NT2/D1 (cell line): ENCODE results near the gene LRMDA.

Source experiments
- DNase-seq: peaks from one replicate; pipeline ENCODE4 v3.0.0-alpha.2; 2011; ENCODE audit warnings: low read depth, low spot score
- H3K27me3 ChIP-seq: 2 replicates; pipeline ENCODE4 v1.6.0; 2011; ENCODE audit warnings: mild to moderate bottlenecking; ENCODE audit not compliant: insufficient read length, insufficient read depth
- H3K36me3 ChIP-seq: 2 replicates; pipeline ENCODE4 v1.6.1; 2011; ENCODE audit warnings: mild to moderate bottlenecking, low read length, mixed read lengths; ENCODE audit not compliant: insufficient read depth, insufficient read length
- H3K4me1 ChIP-seq: 2 replicates; pipeline ENCODE4 v1.5.1; 2011; ENCODE audit not compliant: insufficient read depth, insufficient read length
- H3K4me3 ChIP-seq: 2 replicates; pipeline ENCODE4 v1.5.1; 2011; ENCODE audit warnings: low read depth; ENCODE audit not compliant: insufficient read length
- H3K9ac ChIP-seq: 2 replicates; pipeline ENCODE4 v1.6.0; 2011; ENCODE audit warnings: low read depth; ENCODE audit not compliant: insufficient read length
- H3K9me3 ChIP-seq: 2 replicates; pipeline ENCODE4 v1.5.1; 2011; ENCODE audit warnings: mild to moderate bottlenecking, low read length; ENCODE audit not compliant: insufficient read depth
- SUZ12 ChIP-seq: IDR thresholded peaks from 2 replicates; pipeline ENCODE4 v1.6.1; 2011; ENCODE audit not compliant: insufficient read length, insufficient read depth; ENCODE audit errors: extremely low read depth
- YY1 ChIP-seq: IDR thresholded peaks from 2 replicates; pipeline ENCODE4 v1.6.1; 2011; ENCODE audit not compliant: insufficient read length, insufficient read depth
- ZNF274 ChIP-seq: IDR thresholded peaks from 2 replicates; pipeline ENCODE4 v1.6.1; 2011; ENCODE audit warnings: mild to moderate bottlenecking, low read depth, low read length

Gene LRMDA

DNA sequence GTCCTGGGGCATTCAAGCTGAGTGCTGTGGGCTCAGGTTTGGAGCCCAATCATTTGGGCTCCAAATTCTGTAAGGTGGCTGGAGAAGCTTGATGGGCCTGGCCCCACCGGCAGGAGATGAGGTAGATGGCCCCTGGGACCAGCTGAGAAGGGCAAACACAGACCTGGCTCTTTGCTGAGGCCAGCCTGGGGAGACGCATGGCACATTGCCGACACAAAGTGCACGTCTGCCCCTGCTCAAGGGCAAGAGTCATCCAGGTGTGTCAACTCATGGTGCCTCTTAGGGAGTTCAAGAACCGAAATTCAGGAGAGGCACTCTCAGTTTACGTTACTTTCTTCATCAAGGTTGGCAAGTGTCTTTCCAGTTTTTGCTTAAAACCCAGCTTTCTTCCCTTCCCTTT, 227.5 kb downstream of the LRMDA start:
- Histone ChIP-seq H3K4me3 (no peak overlapping the region), H3K4me1 (no peaks in the 10 kb centered on the region), H3K36me3 (no peaks in the 10 kb centered on the region), H3K9me3 (no peaks in the 10 kb centered on the region), H3K27me3 (peaks cover 3% of the 10 kb centered on the region), H3K9ac (no peak overlapping the region)
- DNase-seq = no peak
- TF ChIP-seq ZNF274 = no peak
- TF ChIP-seq SUZ12 = no peak
- TF ChIP-seq YY1 = no peak

DNA sequence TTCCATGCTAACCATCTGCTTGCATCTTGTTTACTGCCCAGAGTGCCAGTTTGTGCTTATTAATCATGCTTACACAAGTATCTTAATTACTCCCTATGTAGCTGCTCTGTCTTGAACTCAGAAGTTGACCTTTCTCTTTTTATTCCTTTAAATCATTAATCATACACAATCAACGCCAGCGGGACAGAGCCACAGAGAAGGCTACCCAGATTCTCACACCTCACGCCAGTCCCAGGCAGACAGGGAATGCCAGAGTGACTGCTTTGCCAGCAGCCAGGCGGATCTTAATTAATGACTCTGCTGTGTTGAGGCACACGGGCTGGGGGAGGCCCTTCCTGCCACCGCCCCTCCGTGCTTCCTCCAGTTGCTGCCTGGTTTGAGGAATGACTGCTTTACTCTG, 229.4 kb downstream of the LRMDA start:
- no peaks in the 10 kb centered on the region for H3K4me1 ChIP-seq
- H3K27me3 ChIP-seq = peaks cover 3% of the 10 kb centered on the region
- no peak for DNase-seq
- H3K9me3 ChIP-seq = no peaks in the 10 kb centered on the region
- no peaks in the 10 kb centered on the region for H3K36me3 ChIP-seq
- H3K4me3 ChIP-seq = no peak overlapping the region
- H3K9ac ChIP-seq = no peak overlapping the region
- no peak for TF ChIP-seq ZNF274
- no peak for TF ChIP-seq SUZ12
- TF ChIP-seq YY1 = no peak

- Histone ChIP-seq H3K4me1 (no peaks in the 10 kb centered on the region), H3K36me3 (no peaks in the 10 kb centered on the region), H3K27me3 (peaks cover 3% of the 10 kb centered on the region), H3K9me3 (no peaks in the 10 kb centered on the region), H3K9ac (no peak overlapping the region), H3K4me3 (no peak overlapping the region)
- no peak for DNase-seq
- TF ChIP-seq SUZ12 (no peak), ZNF274 (no peak), YY1 (no peak)
Measured at GRCh38 chr10:75662715-75663114, 231.3 kb downstream of the LRMDA start.

DNA sequence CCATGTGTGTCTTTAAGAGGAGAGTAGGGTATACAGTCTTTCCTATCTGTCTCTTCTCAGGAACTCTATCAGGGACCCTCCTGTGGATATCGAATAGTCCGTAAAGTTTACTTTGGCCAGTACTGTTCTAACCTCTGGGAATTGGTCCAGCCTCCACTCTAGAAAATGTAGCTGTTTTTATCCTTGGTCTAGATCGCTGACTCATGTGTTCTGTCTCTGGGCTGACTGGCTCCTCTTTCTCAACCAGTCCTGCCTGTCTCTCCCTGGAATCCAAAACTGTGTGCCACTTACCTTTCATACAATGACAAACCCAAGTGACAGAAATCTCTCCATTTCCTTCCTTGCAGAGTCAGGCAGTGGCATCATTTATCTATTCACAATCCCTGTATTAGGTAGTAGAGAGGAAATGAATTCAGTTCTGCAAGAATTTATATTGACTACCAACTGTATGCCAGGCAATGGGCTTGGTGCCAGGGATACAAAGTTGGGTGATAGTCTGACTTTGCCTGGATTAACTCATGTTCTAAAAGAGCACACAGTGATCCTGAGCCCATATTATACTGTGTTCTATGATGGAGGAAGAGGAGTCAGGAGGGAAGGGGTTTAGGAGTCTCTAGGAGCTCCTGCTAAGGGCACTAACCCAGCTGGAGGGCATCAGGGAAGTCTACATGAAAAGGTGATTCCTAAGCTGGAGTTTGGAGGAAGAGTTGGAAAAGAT, 232.7 kb downstream of the LRMDA start:
- no peak overlapping the region for H3K4me3 ChIP-seq
- no peak overlapping the region for H3K9ac ChIP-seq
- no peak for DNase-seq
- H3K36me3 ChIP-seq = no peaks in the 10 kb centered on the region
- H3K4me1 ChIP-seq = no peaks in the 10 kb centered on the region
- no peak for TF ChIP-seq ZNF274
- TF ChIP-seq YY1 = no peak
- no peak for TF ChIP-seq SUZ12
- peaks cover 10% of the 10 kb centered on the region for H3K9me3 ChIP-seq
- no peaks in the 10 kb centered on the region for H3K27me3 ChIP-seq

GRCh38 chr10:75664968-75665367, 233.5 kb downstream of the LRMDA start:
- H3K27me3 ChIP-seq = no peaks in the 10 kb centered on the region
- DNase-seq = no peak
- TF ChIP-seq YY1 = no peak
- TF ChIP-seq SUZ12 = no peak
- TF ChIP-seq ZNF274 = no peak
- no peaks in the 10 kb centered on the region for H3K36me3 ChIP-seq
- H3K9me3 ChIP-seq = peaks cover 19% of the 10 kb centered on the region
- H3K4me3 ChIP-seq = no peak overlapping the region
- no peaks in the 10 kb centered on the region for H3K4me1 ChIP-seq
- H3K9ac ChIP-seq = no peak overlapping the region

DNA sequence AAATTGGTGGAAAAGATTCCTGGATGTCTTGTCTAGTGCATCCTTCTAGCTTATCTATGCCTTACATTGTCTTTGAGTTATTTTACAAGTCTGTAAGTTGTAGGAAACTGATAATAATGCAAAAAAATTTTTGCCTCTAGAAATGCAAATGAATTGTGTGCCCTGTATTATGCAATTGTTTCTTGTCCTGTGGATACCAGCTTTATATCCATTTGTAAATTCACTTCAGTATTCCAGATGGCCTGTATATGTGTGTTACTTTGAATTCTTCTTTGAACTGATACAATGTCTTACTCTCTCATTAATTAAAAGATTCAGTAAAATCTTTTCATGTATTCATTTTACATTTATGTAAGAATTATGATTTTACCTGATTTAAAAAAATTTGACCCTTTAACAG, 234.3 kb downstream of the LRMDA start:
- H3K9ac ChIP-seq = no peak overlapping the region
- no peaks in the 10 kb centered on the region for H3K27me3 ChIP-seq
- H3K4me1 ChIP-seq = no peaks in the 10 kb centered on the region
- H3K36me3 ChIP-seq = no peaks in the 10 kb centered on the region
- H3K4me3 ChIP-seq = no peak overlapping the region
- peaks cover 26% of the 10 kb centered on the region for H3K9me3 ChIP-seq
- no peak for DNase-seq
- no peak for TF ChIP-seq ZNF274
- TF ChIP-seq SUZ12 = no peak
- TF ChIP-seq YY1 = no peak

- DNase-seq = no peak
- no peaks in the 10 kb centered on the region for H3K36me3 ChIP-seq
- no peaks in the 10 kb centered on the region for H3K27me3 ChIP-seq
Measured at GRCh38 chr10:75672111-75672671, 240.8 kb downstream of the LRMDA start.

More at GRCh38 chr10:75672111-75672671, 240.8 kb downstream of the LRMDA start:
- Histone ChIP-seq H3K9ac (no peak overlapping the region), H3K9me3 (peaks cover 30% of the 10 kb centered on the region), H3K4me3 (no peak overlapping the region), H3K4me1 (no peaks in the 10 kb centered on the region)
- TF ChIP-seq ZNF274 = no peak
- TF ChIP-seq SUZ12 = no peak
